GM12801 (cell line): ENCODE measurements around the gene HTT.

Experiments used
- CTCF ChIP-seq: IDR thresholded peaks from one replicate; pipeline ENCODE4 v1.5.1; 2011; ENCODE audit warnings: control low read depth; ENCODE audit not compliant: insufficient read length; ENCODE audit errors: extremely low read depth

The HTT gene

GRCh38 chr4:3112609-3113469 is 38.4 kb downstream of the HTT start:
- TF ChIP-seq CTCF: no peak

GRCh38 chr4:3114377-3114776 is 39.9 kb downstream of the HTT start:
- TF ChIP-seq CTCF: no peak

GRCh38 chr4:3115637-3116270 is 41.3 kb downstream of the HTT start:
- TF ChIP-seq CTCF: no peak

GRCh38 chr4:3116955-3117354 is 42.5 kb downstream of the HTT start:
- no peak for TF ChIP-seq CTCF

GRCh38 chr4:3118312-3118711 is 43.8 kb downstream of the HTT start:
- TF ChIP-seq CTCF: no peak

GRCh38 chr4:3119464-3119863 is 45.0 kb downstream of the HTT start:
- no peak for TF ChIP-seq CTCF

GRCh38 chr4:3121110-3121509 is 46.6 kb downstream of the HTT start:
- TF ChIP-seq CTCF: no peak
